Panc1 (cell line): ENCODE measurements around the gene NVL.

Experiments used
- CTCF ChIP-seq: fragments of 450-650 bp; IDR thresholded peaks from 2 replicates; pipeline ENCODE4 v1.5.1; 2017; ENCODE audit warnings: mild to moderate bottlenecking
- SIN3A ChIP-seq: IDR thresholded peaks from 2 replicates; pipeline ENCODE4 v1.6.1; 2012; ENCODE audit warnings: low read depth, mild to moderate bottlenecking, low read length, moderate library complexity, borderline replicate concordance; ENCODE audit not compliant: insufficient read depth

- TF ChIP-seq CTCF (no peak), SIN3A (no peak)
Observed at GRCh38 chr1:224289396-224289795, 40.6 kb downstream of the NVL start.
